ENCODE data around the gene RIT2.

Gene RIT2

GRCh38 chr18:43081396-43081795 lies 34.1 kb downstream of the RIT2 start:
- no peak for DNase-seq (ENCODE audit: low read depth in 3 of 3)

DNA sequence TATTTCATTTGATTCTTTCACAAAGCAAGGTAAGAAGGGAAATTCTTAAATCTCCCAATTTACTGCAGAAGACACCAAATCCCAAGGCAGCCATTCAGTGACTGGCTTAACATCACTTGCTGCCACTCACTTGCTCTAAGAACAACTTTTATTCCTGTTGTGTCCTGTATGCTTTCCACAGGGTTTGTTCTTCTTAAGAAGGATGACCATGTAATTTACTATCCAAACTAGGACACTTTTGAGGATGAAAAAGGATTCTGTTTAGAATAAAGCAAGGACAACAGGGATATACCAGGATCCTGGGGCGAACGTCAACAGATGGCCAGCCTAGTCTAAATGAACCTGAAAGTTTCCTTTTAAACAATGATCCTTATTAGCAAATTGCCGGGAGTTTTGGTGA lies 34.8 kb downstream of the RIT2 start:
- DNase-seq (ENCODE audit: low read depth in 3 of 3) = no peak

DNA sequence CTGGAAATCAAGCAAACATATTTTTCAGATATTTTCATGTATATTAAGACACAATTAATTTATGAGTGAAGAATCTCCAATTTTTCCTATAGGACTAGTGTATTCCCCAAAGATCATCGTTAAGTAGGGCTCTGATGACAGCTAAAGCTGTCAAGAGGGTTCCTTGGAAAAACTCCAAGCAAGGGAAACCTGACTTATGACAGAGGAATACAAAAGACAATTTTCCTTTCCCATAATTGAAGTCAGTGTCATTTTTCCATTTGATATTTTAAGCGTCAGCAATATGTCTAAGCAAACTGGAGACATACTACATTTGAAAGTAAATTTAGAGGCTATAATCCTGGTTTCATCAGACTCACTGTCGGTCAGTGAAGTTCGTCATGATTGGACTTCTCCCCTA lies 36.1 kb downstream of the RIT2 start:
- no peak for DNase-seq (ENCODE audit: low read depth in 3 of 3)

- DNase-seq (ENCODE audit: low read depth in 3 of 3) = no peak
Observed at GRCh38 chr18:43078478-43079092, 36.9 kb downstream of the RIT2 start.

- no peak for DNase-seq (ENCODE audit: low read depth in 3 of 3)
Observed at GRCh38 chr18:43077510-43078308, 37.8 kb downstream of the RIT2 start.

- no peak for DNase-seq (ENCODE audit: low read depth in 3 of 3)
Observed at GRCh38 chr18:43073771-43074170, 41.7 kb downstream of the RIT2 start.

DNA sequence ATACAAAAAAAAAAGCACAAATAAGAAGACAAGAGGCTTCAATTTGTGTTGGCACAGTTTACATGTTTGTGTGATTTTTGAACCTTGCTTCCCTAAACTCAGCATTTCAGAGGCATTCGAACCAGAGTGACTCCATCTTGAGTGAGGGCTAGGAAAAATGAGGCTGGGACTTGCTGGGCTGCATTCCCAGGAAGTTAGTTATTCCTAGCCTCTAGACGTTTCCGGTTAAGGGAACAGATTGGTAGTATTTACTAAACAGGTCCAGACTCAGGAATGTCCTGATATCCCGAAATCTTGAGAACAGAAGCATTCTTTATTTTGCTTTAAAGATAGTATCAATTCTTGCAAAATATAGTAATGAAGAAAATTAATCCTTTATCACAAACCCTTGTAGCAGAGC lies 46.7 kb downstream of the RIT2 start:
- no peak for DNase-seq (ENCODE audit: low read depth in 3 of 3)

- DNase-seq (ENCODE audit: low read depth in 3 of 3) = no peak
Observed at GRCh38 chr18:43067570-43067969, 47.9 kb downstream of the RIT2 start.

DNA sequence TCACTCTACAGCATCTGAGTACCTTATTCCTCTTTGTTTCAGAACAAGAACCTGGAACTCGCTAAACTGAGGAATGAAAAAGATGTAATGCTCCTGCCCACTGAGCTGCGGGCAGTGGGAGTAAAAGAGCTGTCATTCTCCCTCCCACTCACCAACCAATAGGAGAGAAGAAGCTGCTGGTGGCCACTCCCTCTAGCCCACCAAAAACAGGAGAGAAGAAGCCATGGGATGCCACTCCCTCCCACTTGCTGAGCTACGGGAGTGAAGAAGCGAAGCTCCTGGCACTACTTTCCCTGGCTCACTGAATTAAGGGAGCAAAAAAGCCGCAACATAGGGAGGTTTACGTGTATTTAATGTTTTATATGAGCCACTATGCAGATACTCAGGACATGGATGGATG lies 53.7 kb downstream of the RIT2 start:
- DNase-seq (ENCODE audit: low read depth in 3 of 3) = no peak

DNA sequence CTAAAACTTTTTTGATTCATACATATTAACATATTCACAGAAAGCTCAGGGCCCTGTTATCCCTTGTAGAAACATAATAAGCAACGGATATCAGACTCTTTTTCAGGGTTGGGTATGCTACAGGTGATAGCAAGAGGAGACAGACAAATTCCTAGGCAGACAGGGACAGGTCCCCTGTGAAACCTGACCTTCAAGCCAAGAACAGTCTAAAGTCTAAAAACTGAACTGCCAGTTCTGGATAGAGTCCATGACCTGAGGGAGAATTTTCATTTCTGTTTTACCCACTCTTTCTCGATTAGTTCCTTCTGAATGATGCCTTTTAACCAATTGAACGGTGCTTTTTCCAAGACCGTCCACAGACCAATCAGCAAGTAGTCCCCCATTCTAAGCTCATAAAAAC lies 54.2 kb downstream of the RIT2 start:
- no peak for DNase-seq (ENCODE audit: low read depth in 3 of 3)

DNA sequence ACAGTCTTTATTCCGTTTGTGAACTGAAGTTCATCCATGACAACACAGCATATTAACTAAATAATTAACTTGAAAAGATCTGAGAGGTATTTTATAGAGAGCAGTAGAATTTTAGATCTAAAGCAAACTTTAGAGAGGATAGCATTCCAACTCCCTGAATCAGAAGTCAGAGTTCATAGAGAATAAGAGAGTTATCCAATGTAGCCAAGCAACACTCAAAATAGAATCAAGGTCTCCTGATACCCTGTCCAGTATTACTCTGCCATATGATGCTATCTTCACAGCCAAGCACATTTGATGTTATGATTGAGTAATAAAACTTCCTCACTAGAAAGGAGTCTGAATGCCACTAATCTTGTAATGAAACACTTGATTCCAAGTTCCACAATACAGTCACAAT lies 55.5 kb downstream of the RIT2 start:
- DNase-seq (ENCODE audit: low read depth in 3 of 3) = no peak

DNA sequence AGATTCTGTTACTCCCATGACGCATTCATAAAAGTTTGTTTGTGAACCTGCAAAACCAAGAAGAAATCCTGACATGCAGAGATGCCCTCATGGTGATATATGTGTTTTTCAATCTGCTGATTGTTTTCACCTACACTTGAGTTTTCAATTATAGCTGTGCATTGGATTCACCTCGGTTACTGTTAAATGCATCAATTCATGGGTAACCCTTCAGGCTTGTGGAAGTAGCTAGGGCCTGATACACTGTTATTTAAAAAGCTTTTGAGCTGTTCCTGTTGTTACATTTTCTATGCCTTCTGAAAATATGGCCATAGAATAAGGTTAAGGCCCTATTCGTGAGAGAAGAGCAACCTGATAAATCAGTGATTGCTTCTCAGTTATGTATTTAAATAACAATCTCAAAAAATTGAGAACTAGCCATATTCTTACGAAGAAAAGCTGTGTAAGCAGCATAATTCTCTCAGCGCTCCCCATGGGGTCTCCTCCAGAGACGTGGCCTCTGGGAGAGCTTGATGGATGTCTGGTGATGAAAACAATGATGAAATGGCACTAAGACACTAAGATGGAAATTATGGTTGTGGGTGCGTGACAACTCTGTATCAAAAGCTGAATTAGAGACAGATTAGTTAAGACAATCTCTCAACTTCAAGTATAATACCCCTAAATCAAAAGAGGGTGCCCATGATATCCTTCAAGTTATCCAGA lies 60.5 kb downstream of the RIT2 start:
- no peak for DNase-seq (ENCODE audit: low read depth in 3 of 3)

DNA sequence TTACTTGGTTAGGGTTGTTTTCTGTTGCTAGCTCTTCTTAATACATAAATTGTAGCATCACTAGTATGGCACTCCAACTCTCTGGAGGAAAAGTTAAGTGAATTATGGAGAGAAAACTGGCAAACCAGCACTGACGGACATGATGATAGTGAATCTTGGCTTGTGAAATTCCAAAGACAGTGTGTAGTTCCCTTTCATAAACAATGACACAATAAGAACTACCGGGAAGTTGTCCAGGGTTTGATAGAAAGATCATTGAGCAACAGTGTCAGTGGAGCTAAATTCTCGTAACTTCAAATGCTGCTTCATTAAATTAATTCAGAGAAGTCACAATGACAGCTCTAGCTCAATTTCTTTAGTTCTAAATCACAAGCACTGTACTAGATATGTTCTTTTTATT lies 66.5 kb downstream of the RIT2 start:
- DNase-seq (ENCODE audit: low read depth in 3 of 3) = no peak

- DNase-seq (ENCODE audit: low read depth in 3 of 3) = no peak
Observed at GRCh38 chr18:43046322-43046721, 69.2 kb downstream of the RIT2 start.

- DNase-seq (ENCODE audit: low read depth in 3 of 3) = no peak
Observed at GRCh38 chr18:43043626-43044025, 71.9 kb downstream of the RIT2 start.

- DNase-seq (ENCODE audit: low read depth in 3 of 3) = no peak
Observed at GRCh38 chr18:43040281-43040680, 75.2 kb downstream of the RIT2 start.

GRCh38 chr18:43034683-43035500 lies 80.6 kb downstream of the RIT2 start:
- no peak for DNase-seq (ENCODE audit: low read depth in 3 of 3)

GRCh38 chr18:43031169-43031568 lies 84.3 kb downstream of the RIT2 start:
- DNase-seq (ENCODE audit: low read depth in 3 of 3) = no peak

- no peak for DNase-seq (ENCODE audit: low read depth in 3 of 3)
Observed at GRCh38 chr18:43029414-43029813, 86.1 kb downstream of the RIT2 start.

- no peak for DNase-seq (ENCODE audit: low read depth in 3 of 3)
Observed at GRCh38 chr18:43022874-43023273, 92.6 kb downstream of the RIT2 start.

GRCh38 chr18:43017622-43018021 lies 97.9 kb downstream of the RIT2 start:
- DNase-seq (ENCODE audit: low read depth in 3 of 3) = no peak

GRCh38 chr18:43013486-43013885 lies 102.0 kb downstream of the RIT2 start:
- no peak for DNase-seq (ENCODE audit: low read depth in 3 of 3)

Measured in stimulated activated CD4-positive, alpha-beta T cell treated with anti-CD3 and anti-CD28 coated beads, TNF-alpha, amount 100 ng/mL, for 24 hours (primary cell).